GM13976 (cell line): ENCODE data around the gene ZFPM1.

Experiments
- DNase-seq: peaks from one replicate; pipeline ENCODE4 v3.0.0; 2012; ENCODE audit warnings: low spot score
- CTCF ChIP-seq: IDR thresholded peaks from 2 replicates; pipeline ENCODE4 v1.5.1; 2012; ENCODE audit warnings: borderline replicate concordance, mild to moderate bottlenecking; ENCODE audit not compliant: insufficient read depth; ENCODE audit errors: extremely low read depth, missing control alignments, control extremely low read depth
- in situ Hi-C: fragments of 300-500 bp; cut with MboI; formaldehyde crosslinking; loops from one replicate; pipeline ENCODE4 v1.12.0; 2022; ENCODE audit warnings: low sequenced_read_pairs, mixed read lengths, inconsistent platforms; ENCODE audit not compliant: unreplicated experiment

The ZFPM1 gene

GRCh38 chr16:88569614-88569984 is 116.5 kb downstream of the ZFPM1 start:
- in situ Hi-C loops: loop anchor here (25.0 kb wide), 1 partner anchor 382 kb away; no protein-coding TSS in a partner anchor
- no peak for DNase-seq
- TF ChIP-seq CTCF: no peak

- no peak for TF ChIP-seq CTCF
- in situ Hi-C loops: loop anchor here (25.0 kb wide), 1 partner anchor 383 kb away; no protein-coding TSS in a partner anchor
- peak; percentile 100 for DNase-seq
These were observed 117.1 kb downstream of the ZFPM1 start, which contains the start of gene ZC3H18 for GRCh38 chr16:88569985-88570690. TSS of gene ZC3H18 (plus strand) at chr16:88570403. CDS start at chr16:88577124, 6,721 bp downstream.

GRCh38 chr16:88570691-88571092 is 117.6 kb downstream of the ZFPM1 start:
- in situ Hi-C loops: loop anchor here (25.0 kb wide), 1 partner anchor 383 kb away; no protein-coding TSS in a partner anchor
- DNase-seq: no peak

GRCh38 chr16:88575251-88575650 is 122.2 kb downstream of the ZFPM1 start:
- no peak for DNase-seq
- in situ Hi-C loops: no loop called here
- no peak for TF ChIP-seq CTCF

More at GRCh38 chr16:88570691-88571092, 117.6 kb downstream of the ZFPM1 start:
- TF ChIP-seq CTCF: no peak

GRCh38 chr16:88576307-88576706 is 123.2 kb downstream of the ZFPM1 start:
- no peak for TF ChIP-seq CTCF
- in situ Hi-C loops: no loop called here
- DNase-seq: no peak

- TF ChIP-seq CTCF: no peak
- in situ Hi-C loops: no loop called here
- DNase-seq: no peak
These were observed 124.1 kb downstream of the ZFPM1 start for GRCh38 chr16:88577166-88577565.
